TTC549 (cell line): ENCODE measurements around the gene SIPA1L3.

Source experiments
- FAIRE-seq: peaks from 2 replicates; lab custom pipeline; 2012; peaks lifted over from hg19 to GRCh38; lab: Jason Lieb, UNC

The SIPA1L3 gene

DNA sequence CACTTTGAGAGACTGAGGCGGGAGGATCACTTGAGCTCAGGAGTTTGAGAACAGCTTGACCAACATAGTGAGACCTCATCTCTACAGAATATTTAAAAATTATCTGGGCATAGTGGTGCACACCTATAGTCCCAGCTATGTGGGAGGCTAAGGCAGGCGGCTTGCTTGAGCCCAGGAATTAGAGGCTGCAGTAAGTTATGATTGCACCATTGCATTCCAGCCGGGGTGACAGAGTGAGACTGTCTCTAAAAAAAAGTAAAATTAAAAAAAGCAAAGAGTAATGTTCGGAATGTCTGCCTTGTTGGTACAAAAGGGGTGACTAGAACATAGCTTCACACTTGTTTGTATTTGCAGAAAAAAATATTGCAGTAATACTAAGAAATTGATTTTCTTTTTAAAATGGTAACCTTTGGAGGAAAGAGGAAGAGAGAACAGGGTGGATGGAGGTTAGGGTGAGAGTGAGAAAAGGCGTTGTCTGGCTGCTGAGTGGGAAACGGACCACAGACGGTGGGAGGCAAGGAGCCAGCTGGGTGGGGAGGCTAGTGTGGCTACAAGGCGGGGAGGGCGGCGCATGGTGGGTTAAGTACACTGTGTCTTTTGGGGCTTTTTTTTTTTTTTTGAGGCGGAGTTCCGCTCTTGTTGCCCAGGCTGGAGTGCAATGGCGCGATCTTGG is 339.0 kb downstream of the SIPA1L3 start:
- FAIRE-seq = no peak

GRCh38 chr19:38247126-38247525 is 340.1 kb downstream of the SIPA1L3 start:
- FAIRE-seq = no peak

- no peak for FAIRE-seq
Observed at GRCh38 chr19:38247734-38248268, 340.8 kb downstream of the SIPA1L3 start.

DNA sequence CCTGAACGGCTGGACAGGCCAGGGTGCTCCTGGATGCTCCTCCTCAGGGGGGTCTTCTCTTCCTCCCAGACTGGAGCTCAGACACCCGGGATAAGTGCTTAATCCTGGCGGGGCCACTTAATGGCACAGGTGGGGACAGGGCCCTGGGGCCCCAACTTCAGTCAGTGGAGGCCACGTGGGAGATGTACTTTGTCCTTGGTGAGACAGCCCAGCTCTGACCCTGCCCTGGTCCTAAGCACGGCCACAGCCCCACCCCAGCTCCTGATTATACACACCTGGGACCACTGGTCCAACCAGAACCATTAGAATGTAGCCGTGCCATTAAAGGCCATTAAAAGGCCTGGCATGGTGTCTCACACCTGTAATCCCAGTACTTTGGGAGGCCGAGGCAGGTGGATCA is 341.4 kb downstream of the SIPA1L3 start:
- no peak for FAIRE-seq

DNA sequence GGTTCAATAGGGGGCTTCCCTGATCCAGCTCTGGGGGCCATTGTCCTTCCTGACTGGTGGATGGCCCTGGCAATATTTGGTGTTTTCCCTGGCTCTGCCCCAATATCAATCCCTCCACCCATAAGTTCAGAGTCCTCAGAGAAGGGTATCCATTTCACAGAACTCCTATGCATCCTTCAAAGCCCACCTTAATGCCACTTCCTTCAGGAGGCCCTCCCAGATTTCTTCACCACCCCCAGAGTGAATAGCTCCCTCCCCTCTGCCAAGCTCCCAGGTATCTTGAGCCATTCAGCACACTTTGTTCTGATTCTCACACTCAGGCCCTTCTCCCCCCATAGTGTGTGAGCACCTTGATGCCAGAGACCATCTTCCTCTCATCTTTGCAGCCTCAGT is 343.4 kb downstream of the SIPA1L3 start:
- no peak for FAIRE-seq

DNA sequence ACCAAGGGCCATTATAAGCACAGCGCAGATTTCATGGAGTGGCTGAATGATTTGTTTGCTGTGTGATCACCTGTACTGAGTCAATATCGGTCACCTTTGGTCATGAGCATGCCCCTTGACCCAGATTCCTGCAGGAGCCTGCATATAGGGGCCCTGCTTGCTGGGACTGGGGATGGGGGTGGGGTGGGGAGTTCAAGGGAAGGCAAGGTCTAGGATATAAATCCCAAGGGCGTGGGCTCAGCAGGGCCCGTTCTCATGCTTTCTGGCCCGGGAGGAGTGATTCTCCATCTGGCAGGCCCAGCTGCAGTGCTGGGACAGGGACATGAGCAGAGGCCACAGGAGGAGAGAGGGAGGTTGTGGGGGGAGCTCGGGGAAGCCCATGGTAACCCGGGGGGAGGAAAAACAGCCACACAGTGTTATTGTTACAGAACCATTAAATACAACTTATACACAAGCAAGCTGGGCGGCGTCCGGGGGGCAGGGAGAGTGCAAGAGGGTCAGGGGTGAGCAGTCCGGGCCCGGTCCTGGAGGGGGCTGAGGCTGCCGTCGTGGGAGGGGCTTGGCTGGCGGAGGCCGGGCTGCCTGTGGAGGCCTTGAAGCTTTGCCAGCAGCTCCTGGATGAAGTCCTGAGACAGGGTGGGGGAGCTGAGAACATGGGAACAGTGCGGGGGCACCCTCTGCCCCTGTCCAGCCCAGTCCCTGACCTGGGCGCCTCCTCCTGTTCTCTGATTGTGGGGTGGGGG is 344.0 kb downstream of the SIPA1L3 start:
- no peak for FAIRE-seq

- FAIRE-seq = no peak
Observed at GRCh38 chr19:38251564-38252051, 344.6 kb downstream of the SIPA1L3 start.

GRCh38 chr19:38252385-38252784 is 345.4 kb downstream of the SIPA1L3 start:
- FAIRE-seq = no peak

DNA sequence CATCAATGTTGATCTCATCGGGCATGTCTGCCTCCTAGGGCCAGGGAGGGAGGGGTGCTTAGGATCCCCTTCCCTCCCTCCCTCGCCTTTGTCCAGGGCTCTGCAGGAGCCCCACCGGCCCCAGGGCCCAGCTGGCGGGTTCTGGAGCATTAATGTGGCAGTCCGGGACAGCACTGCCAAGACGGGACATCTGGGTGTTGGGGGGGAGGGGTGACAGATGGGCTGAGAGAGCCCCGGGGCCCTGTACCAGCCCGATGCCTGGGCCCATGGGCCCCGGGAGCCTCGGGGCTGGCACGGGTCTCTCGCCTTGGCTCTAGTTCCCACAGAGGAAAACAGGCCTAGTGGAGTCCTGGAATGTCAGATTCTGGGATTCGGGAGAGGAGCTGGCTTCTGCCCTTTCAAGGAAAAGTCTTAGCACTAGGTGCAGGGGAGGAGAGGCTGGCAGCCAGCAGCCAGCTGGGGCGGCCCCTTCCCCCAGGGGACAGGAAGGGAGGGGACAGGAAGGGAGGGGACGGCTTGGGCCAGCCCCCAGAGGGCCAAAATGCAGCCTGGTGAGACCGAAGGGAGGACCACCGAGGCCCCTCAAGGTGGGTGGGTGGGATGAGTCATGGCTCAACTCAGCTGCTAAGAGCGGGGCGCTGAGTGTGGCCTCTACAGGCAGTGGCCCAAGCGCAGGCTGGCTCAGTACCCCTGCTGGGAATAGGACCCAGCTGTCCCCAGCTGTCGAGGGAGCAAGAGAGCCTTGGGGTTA is 346.1 kb downstream of the SIPA1L3 start:
- no peak for FAIRE-seq

DNA sequence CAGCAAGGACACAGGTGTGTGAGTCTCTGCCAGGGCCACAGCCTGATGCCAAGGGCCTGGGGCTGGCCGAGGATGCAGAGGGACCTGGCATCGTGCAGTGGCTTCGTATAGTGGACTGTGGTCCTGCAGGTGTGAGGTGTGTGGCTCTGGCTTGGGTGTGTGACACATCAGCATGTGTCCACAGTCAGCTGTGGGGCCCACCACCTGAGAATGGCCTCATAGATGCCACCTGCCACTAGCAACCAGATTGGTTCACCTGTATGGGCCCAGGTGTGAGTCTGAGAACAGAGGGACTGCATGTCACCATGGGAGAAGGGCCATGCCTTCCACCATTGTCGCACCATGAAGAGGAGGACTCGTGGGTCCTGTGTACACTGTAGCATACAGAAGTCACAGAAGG is 346.8 kb downstream of the SIPA1L3 start:
- no peak for FAIRE-seq

- FAIRE-seq = no peak
Observed at GRCh38 chr19:38255383-38256014, 348.5 kb downstream of the SIPA1L3 start.
